HepG2 (cell line): Measurements from ENCODE around the gene NRAS. TPM values are rescaled to one million over a fixed set of nuclear protein-coding genes. Genes with fewer than 3 reads are reported as not detected.

Source experiments
- ATAC-seq: fragments of 200-7000 bp; cut with Tn5 transposase; 3 replicates; pipeline ENCODE4 v1.9.1; 2020; ENCODE audit warnings: mild to moderate bottlenecking, moderate library complexity
- BruUV-seq: library from RNA; stranded (reverse); fragments of 400-500 nt; replicated peaks from 2 replicates; lab custom pipeline; 2021; lab: Mats Ljungman, UMichigan
- CTCF ChIA-PET: fragments of 300-600 bp; formaldehyde crosslinking; extraction: SDS; loops from one replicate; lab custom pipeline; 2021; ENCODE audit warnings: low total read pairs, inconsistent platforms, low intra/inter-chr PET ratio; lab: Yijun Ruan, JAX
- POLR2A ChIA-PET: fragments of 350-600 bp; sonication (Branson Sonifier 250); formaldehyde crosslinking; loops from one replicate; lab custom pipeline; 2020; ENCODE audit warnings: antibody characterized with exemption, inconsistent platforms; lab: Yijun Ruan, JAX
- DNase-seq: peaks from one replicate; pipeline ENCODE4 v3.0.0-alpha.2; 2015; ENCODE audit warnings: low spot score
- FAIRE-seq: peaks from 3 replicates; lab custom pipeline; 2011; peaks lifted over from hg19 to GRCh38; lab: Jason Lieb, UNC
- H2AFZ ChIP-seq: one replicate; pipeline ENCODE4 v1.6.1; 2011; ENCODE audit warnings: low read length, inconsistent platforms
- H3K27ac ChIP-seq: fragments of 300-600 bp; 3 replicates; pipeline ENCODE4 v1.8.0; 2011; ENCODE audit warnings: mixed run types, mild to moderate bottlenecking, mixed read lengths, low read length, inconsistent platforms; ENCODE audit not compliant: insufficient read depth; ENCODE audit errors: extremely low read length
- H3K27me3 ChIP-seq, 2 experiments: fragments of 200-600 bp in 1 of 2; 2 replicates in 1 of 2; 3 replicates in 1 of 2; pipeline versions ENCODE4 v1.6.0 to v1.8.0; 2011; ENCODE audit warnings: low read length in 2 of 2, mild to moderate bottlenecking in 2 of 2, moderate library complexity in 2 of 2, inconsistent platforms in 1 of 2; ENCODE audit not compliant: insufficient read depth in 2 of 2, control insufficient read depth in 1 of 2
- H3K36me3 ChIP-seq, 2 experiments: fragments of 200-600 bp in 1 of 2; replicated peaks in 1 of 2; 2 replicates in 1 of 2; 3 replicates in 1 of 2; pipeline versions ENCODE4 v1.5.1 to v1.8.0; 2011; ENCODE audit warnings: low read length in 2 of 2, inconsistent platforms in 1 of 2; ENCODE audit not compliant: insufficient read depth in 2 of 2, control insufficient read depth in 1 of 2
- H3K4me1 ChIP-seq: 2 replicates; pipeline ENCODE4 v1.5.1; 2012; ENCODE audit warnings: low read length, inconsistent platforms; ENCODE audit not compliant: insufficient read depth
- H3K4me2 ChIP-seq: 2 replicates; pipeline ENCODE4 v1.6.0; 2011; ENCODE audit warnings: low read depth, low read length, inconsistent platforms
- H3K4me3 ChIP-seq, 3 experiments: fragments of 200-600 bp in 1 of 3; sonication (generic), shearing (Covaris generic) in 1 of 3; replicated peaks in 1 of 3; 2 replicates each; pipeline ENCODE4 v1.5.1; 2011 to 2016; ENCODE audit warnings: low read length in 3 of 3, inconsistent platforms in 2 of 3, low read depth in 2 of 3, mild to moderate bottlenecking in 2 of 3, control low read depth in 1 of 3, mixed read lengths in 1 of 3; ENCODE audit not compliant: insufficient read depth in 1 of 3
- H3K79me2 ChIP-seq: one replicate; pipeline ENCODE4 v1.6.1; 2011; ENCODE audit warnings: low read length, inconsistent platforms; ENCODE audit not compliant: insufficient read depth
- H3K9ac ChIP-seq: 2 replicates; pipeline ENCODE4 v1.6.0; 2011; ENCODE audit warnings: mild to moderate bottlenecking, low read depth, low read length, inconsistent platforms; ENCODE audit not compliant: insufficient read depth
- H3K9me3 ChIP-seq: 2 replicates; pipeline ENCODE4 v1.5.1; 2012; ENCODE audit warnings: mild to moderate bottlenecking, low read length
- H4K20me1 ChIP-seq: 2 replicates; pipeline ENCODE4 v1.6.0; 2011; ENCODE audit warnings: inconsistent platforms, mild to moderate bottlenecking, low read length, moderate library complexity; ENCODE audit not compliant: insufficient read depth
- CCDC6 ChIP-seq: sonication (generic); formaldehyde crosslinking; IDR thresholded peaks from 2 replicates; pipeline ENCODE4 v1.8.1; 2022; ENCODE audit warnings: mild to moderate bottlenecking, missing genetic modification reagents, moderate library complexity
- DMAP1 ChIP-seq: IDR thresholded peaks from 2 replicates; pipeline ENCODE4 v1.6.1; 2016
- GATAD2A ChIP-seq: IDR thresholded peaks from 2 replicates; pipeline ENCODE4 v1.6.1; 2016
- HMGA1 ChIP-seq: sonication (generic); formaldehyde crosslinking; conservative IDR thresholded peaks from 2 replicates; pipeline ENCODE4 v1.4.0; 2020; ENCODE audit warnings: missing genetic modification reagents
- HOXA5 ChIP-seq: sonication (generic); formaldehyde crosslinking; IDR thresholded peaks from 2 replicates; pipeline ENCODE4 v1.4.0; 2020; ENCODE audit warnings: missing genetic modification reagents
- KMT2A ChIP-seq: sonication (generic); formaldehyde crosslinking; IDR thresholded peaks from 2 replicates; pipeline ENCODE4 v1.4.0; 2020; ENCODE audit warnings: missing genetic modification reagents
- NFYB ChIP-seq: sonication (generic); formaldehyde crosslinking; IDR thresholded peaks from 2 replicates; pipeline ENCODE4 v1.4.0; 2020; ENCODE audit warnings: missing genetic modification reagents
- REXO4 ChIP-seq: sonication (generic); formaldehyde crosslinking; IDR thresholded peaks from 2 replicates; pipeline ENCODE4 v1.8.0; 2022; ENCODE audit warnings: missing genetic modification reagents, mild to moderate bottlenecking, borderline replicate concordance
- WIZ ChIP-seq: sonication (generic); formaldehyde crosslinking; IDR thresholded peaks from 2 replicates; pipeline ENCODE4 v1.5.1; 2020; ENCODE audit warnings: mild to moderate bottlenecking, missing genetic modification reagents
- YEATS4 ChIP-seq: sonication (generic); formaldehyde crosslinking; IDR thresholded peaks from 2 replicates; pipeline ENCODE4 v1.4.0; 2020; ENCODE audit warnings: missing genetic modification reagents, borderline replicate concordance
- ZBTB1 ChIP-seq: sonication (generic); formaldehyde crosslinking; IDR thresholded peaks from 2 replicates; pipeline ENCODE4 v1.4.0; 2020; ENCODE audit warnings: missing genetic modification reagents, borderline replicate concordance
- ZMYM4 ChIP-seq: sonication (generic); formaldehyde crosslinking; IDR thresholded peaks from 2 replicates; pipeline ENCODE4 v1.8.1; 2023; ENCODE audit warnings: mild to moderate bottlenecking, missing genetic modification reagents
- ZNF256 ChIP-seq: sonication (generic); formaldehyde crosslinking; conservative IDR thresholded peaks from 2 replicates; pipeline ENCODE4 v1.4.0; 2020; ENCODE audit warnings: missing genetic modification reagents
- ZNF644 ChIP-seq: IDR thresholded peaks from 2 replicates; pipeline ENCODE4 v1.6.1; 2016; ENCODE audit warnings: low read depth
- ZNF777 ChIP-seq: sonication (generic); formaldehyde crosslinking; IDR thresholded peaks from 2 replicates; pipeline ENCODE4 v1.4.0; 2020; ENCODE audit warnings: missing genetic modification reagents
- WGBS: methylation state at CpG from one replicate; pipeline ENCODE4 v1.1.6; 2017; ENCODE audit warnings: low lambda C conversion rate; 5-methylcytosine and 5-hydroxymethylcytosine counted together
- in situ Hi-C: cut with HindIII; loops from 2 replicates; pipeline ENCODE4 v1.10.0; 2017; ENCODE audit warnings: low pct_unique_long_range_greater_than_20kb; ENCODE audit not compliant: extremely low pct_ligation_motif_present
- intact Hi-C: fragments of 100-400 bp; cut with micrococcal nuclease; formaldehyde crosslinking; loops from one replicate; pipeline ENCODE4 v1.10.0; 2022; ENCODE audit not compliant: unreplicated experiment
- polyA plus RNA-seq, 8 experiments: library from polyadenylated mRNA; depleted of rRNA in 3 of 8; stranded (reverse) in 7 of 8; unstranded in 1 of 8; fragments of >200 nt; fragmentation: Illumina TruSeq in 4 of 8; extraction: Trizol in 4 of 8; gene quantifications; 2 replicates each; pipeline versions ENCODE4 v1.2.1 to v1.2.3, GENCODE V29; 2011 to 2016; ENCODE audit warnings: low read depth in 4 of 8, missing spikeins in 1 of 8, mixed read lengths in 1 of 8; ENCODE audit not compliant: insufficient read depth in 1 of 8
- total RNA-seq, 5 experiments: library from RNA; depleted of rRNA; stranded (reverse); fragments of >200 nt; fragmentation: Illumina TruSeq; extraction: Trizol; gene quantifications; 2 replicates each; pipeline ENCODE4 v1.2.3, GENCODE V29; 2016; ENCODE audit warnings: low read depth in 1 of 5
- TF ChIP-seq, protein P1 (sequence below): IDR thresholded peaks from 2 replicates; pipeline ENCODE4 v1.6.1; 2016; ENCODE audit warnings: missing genetic modification reagents, missing compliant biosample characterization
- TF ChIP-seq, protein P2 (sequence below): IDR thresholded peaks from 2 replicates; pipeline ENCODE4 v1.6.1; 2016; ENCODE audit warnings: low read depth, borderline replicate concordance
- TF ChIP-seq, protein P3 (sequence below): sonication (generic); formaldehyde crosslinking; IDR thresholded peaks from 2 replicates; pipeline ENCODE4 v1.4.0; 2020; ENCODE audit warnings: missing genetic modification reagents, borderline replicate concordance
- TF ChIP-seq, protein P4 (sequence below): sonication (generic); formaldehyde crosslinking; conservative IDR thresholded peaks from 2 replicates; pipeline ENCODE4 v1.4.0; 2020; ENCODE audit warnings: missing genetic modification reagents
- TF ChIP-seq, protein P5 (sequence below): IDR thresholded peaks from 2 replicates; pipeline ENCODE4 v1.6.1; 2018; ENCODE audit warnings: missing genetic modification reagents, mild to moderate bottlenecking, missing compliant biosample characterization

The NRAS gene
- total and polyA plus RNA-seq, 2 of the 13 experiments (the other 11 are each of a cell fraction or from before 2014, with no cell fraction given), result 38.6 to 58.8 TPM

DNA sequence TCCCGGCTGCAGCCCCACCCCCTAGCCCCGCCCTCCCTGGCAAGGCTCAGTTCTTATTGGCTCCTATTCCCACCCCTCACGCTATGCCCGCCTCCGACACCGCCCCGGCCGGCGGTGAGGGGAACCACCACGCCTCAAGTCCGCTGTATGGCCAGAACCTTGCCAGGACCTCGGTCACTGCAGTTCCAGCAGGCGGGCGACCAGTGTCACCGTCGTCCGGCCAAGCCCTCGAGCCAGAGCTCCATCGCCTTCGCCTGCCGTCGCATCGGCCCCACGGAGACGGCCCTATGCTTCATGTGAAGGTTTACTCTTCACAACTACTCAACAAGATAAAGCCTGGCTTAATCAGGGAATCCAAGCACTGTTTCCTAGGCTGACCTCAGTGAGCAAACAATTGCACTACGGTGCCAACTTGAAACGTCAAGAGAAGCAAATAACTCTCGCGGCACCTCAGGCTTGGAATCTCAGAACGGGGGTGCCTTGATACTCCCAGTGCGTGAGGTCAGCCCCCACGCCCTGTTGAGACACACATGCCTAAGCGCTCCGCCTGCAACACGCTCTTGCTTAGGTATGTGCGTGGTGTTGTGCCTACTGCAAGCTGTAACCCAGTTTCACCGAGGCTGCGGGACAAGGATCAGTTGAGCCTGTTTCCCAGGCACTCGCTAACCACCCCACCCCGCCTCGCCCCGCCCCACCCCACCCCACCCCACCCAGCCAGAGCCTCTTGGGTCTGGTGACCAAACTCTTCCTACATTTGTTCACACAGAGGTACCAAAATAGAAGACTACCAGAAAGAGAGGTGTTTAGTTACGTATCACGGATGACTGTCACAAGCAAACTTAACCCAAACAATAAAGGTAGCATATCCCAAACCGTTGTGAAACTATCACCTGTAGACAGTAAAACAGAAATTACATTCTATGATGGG is 46.2 kb downstream of the NRAS start:
- no TSS peak for BruUV-seq
- Histone ChIP-seq H3K9ac (no peak overlapping the region), H3K9me3 (no peaks in the 10 kb centered on the region), H3K4me1 (peaks cover 17% of the 10 kb centered on the region), H4K20me1 (no peaks in the 10 kb centered on the region), H3K4me2 (peak overlapping the region; percentile 99), H3K4me3 (peak overlapping the region; percentile 53 to 80 (median 65)), H3K27ac (no peak overlapping the region), H3K79me2 (no peaks in the 10 kb centered on the region), H3K36me3 (no peaks in the 10 kb centered on the region), H2AFZ (peak overlapping the region; percentile 74), H3K27me3 (peaks cover 0 to 24% of the 10 kb centered on the region in 2 experiments; a peak in 1 of 5 replicates)
- FAIRE-seq, result no peak
- in situ Hi-C loops, result no loop called here
- ChIA-PET POLR2A (interaction anchor here (0.7 to 1.7 kb wide), 3 partner anchors 46 to 111 kb away, joined by 4 to 8 read pairs (median 4); partner anchors contain the start of genes NRAS and SIKE1), CTCF (interaction anchor here (2.9 kb wide), 1 partner anchor 324 kb away, joined by 12 read pairs; no protein-coding TSS in a partner anchor)
- peak; percentile 99 for ATAC-seq
- 15% methylated on average over 8 of the region's 45 CpGs for WGBS
- intact Hi-C loops, result loop anchor here (2.0 kb wide), 1 partner anchor 324 kb away; no protein-coding TSS in a partner anchor
- peak; percentile 81 for DNase-seq
- TF ChIP-seq ZBTB1 (CRISPR knock-in tag) (no peak), YEATS4 (CRISPR knock-in tag) (0 out of 2 replicates have a peak, but pooled peaks have one; percentile 29), GATAD2A (CRISPR knock-in tag) (peak; percentile 29; the same call in 1 of the 2 replicates), HOXA5 (CRISPR knock-in tag) (peak; percentile 43; the same call in 1 of the 2 replicates), ZMYM4 (CRISPR knock-in tag) (peak; percentile 57; the same call in 1 of the 2 replicates), REXO4 (CRISPR knock-in tag) (no peak), ZNF256 (CRISPR knock-in tag) (0 out of 2 replicates have a peak, but pooled peaks have one; percentile 23), WIZ (no peak), KMT2A (no peak), HMGA1 (CRISPR knock-in tag) (no peak), ZNF644 (no peak), DMAP1 (CRISPR knock-in tag) (peak; percentile 36; the same call in 1 of the 2 replicates), NFYB (CRISPR knock-in tag) (peak; percentile 63), ZNF777 (CRISPR knock-in tag) (peak; percentile 93), CCDC6 (CRISPR knock-in tag) (no peak)
- TF ChIP-seq, protein P1, sequence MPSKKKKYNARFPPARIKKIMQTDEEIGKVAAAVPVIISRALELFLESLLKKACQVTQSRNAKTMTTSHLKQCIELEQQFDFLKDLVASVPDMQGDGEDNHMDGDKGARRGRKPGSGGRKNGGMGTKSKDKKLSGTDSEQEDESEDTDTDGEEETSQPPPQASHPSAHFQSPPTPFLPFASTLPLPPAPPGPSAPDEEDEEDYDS, result peak; percentile 67; the same call in 1 of the 2 replicates
- TF ChIP-seq, protein P2, sequence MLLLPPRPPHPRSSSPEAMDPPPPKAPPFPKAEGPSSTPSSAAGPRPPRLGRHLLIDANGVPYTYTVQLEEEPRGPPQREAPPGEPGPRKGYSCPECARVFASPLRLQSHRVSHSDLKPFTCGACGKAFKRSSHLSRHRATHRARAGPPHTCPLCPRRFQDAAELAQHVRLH (CRISPR knock-in tag), result 0 out of 2 replicates have a peak, but pooled peaks have one; percentile 37
- TF ChIP-seq, protein P3, sequence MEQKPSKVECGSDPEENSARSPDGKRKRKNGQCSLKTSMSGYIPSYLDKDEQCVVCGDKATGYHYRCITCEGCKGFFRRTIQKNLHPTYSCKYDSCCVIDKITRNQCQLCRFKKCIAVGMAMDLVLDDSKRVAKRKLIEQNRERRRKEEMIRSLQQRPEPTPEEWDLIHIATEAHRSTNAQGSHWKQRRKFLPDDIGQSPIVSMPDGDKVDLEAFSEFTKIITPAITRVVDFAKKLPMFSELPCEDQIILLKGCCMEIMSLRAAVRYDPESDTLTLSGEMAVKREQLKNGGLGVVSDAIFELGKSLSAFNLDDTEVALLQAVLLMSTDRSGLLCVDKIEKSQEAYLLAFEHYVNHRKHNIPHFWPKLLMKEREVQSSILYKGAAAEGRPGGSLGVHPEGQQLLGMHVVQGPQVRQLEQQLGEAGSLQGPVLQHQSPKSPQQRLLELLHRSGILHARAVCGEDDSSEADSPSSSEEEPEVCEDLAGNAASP (CRISPR knock-in tag), result 0 out of 2 replicates have a peak, but pooled peaks have one; percentile 14
- TF ChIP-seq, protein P4, sequence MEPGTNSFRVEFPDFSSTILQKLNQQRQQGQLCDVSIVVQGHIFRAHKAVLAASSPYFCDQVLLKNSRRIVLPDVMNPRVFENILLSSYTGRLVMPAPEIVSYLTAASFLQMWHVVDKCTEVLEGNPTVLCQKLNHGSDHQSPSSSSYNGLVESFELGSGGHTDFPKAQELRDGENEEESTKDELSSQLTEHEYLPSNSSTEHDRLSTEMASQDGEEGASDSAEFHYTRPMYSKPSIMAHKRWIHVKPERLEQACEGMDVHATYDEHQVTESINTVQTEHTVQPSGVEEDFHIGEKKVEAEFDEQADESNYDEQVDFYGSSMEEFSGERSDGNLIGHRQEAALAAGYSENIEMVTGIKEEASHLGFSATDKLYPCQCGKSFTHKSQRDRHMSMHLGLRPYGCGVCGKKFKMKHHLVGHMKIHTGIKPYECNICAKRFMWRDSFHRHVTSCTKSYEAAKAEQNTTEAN, result no peak
- TF ChIP-seq, protein P5, sequence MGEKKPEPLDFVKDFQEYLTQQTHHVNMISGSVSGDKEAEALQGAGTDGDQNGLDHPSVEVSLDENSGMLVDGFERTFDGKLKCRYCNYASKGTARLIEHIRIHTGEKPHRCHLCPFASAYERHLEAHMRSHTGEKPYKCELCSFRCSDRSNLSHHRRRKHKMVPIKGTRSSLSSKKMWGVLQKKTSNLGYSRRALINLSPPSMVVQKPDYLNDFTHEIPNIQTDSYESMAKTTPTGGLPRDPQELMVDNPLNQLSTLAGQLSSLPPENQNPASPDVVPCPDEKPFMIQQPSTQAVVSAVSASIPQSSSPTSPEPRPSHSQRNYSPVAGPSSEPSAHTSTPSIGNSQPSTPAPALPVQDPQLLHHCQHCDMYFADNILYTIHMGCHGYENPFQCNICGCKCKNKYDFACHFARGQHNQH, result 0 out of 2 replicates have a peak, but pooled peaks have one; percentile 41
